Measurements from ENCODE around the gene SRF.

SRF gene

DNA sequence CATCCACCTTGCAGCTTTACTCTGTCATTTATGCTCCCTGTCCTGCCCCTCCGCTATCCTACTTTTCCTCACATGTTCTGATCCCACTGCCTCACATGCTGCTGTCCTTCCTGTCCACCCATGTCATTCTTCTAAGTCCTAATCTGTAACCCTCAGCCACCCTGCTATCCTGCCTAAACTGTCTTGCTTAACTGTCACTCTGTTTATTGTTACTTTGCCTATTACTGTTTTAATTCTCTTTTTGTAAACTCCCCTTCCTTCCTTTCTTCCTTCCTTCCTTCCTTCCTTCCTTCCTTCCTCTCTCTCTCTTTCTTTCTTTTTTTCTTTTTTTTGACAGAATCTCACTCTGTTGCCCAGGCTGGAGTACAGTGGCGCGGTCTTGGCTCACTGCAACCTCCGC is 12.4 kb downstream of the SRF start:
- DNase-seq (ENCODE audit: low read depth), result no peak

DNA sequence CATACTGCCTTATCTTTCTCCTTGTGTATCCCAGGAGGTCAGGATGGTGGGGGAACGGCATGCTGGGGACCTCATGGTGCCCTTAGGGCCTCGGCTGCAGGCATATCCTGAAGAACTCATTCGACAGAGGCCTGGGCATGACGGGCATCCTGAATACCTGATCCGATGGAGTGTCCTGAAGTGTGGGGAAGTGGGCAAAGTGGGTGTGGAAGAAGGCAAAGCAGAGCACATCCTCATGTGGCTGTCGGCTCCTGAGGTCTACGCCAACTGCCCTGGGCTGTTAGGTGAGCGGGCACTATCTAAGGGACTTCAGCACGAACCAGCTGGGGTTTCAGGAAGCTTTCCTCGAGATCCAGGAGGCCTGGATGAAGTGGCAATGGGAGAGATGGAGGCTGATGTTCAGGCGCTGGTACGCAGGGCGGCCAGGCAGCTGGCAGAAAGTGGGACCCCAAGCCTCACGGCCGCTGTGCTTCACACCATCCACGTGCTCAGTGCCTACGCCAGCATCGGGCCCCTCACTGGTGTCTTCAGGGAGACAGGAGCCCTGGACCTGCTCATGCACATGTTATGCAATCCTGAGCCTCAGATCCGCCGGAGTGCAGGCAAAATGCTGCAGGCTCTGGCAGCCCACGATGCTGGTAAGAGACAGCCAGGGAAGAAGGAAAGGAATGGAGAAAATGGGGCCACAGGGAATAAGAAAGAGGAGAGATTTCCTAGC is 13.4 kb downstream of the SRF start:
- no peak for DNase-seq (ENCODE audit: low read depth)

DNA sequence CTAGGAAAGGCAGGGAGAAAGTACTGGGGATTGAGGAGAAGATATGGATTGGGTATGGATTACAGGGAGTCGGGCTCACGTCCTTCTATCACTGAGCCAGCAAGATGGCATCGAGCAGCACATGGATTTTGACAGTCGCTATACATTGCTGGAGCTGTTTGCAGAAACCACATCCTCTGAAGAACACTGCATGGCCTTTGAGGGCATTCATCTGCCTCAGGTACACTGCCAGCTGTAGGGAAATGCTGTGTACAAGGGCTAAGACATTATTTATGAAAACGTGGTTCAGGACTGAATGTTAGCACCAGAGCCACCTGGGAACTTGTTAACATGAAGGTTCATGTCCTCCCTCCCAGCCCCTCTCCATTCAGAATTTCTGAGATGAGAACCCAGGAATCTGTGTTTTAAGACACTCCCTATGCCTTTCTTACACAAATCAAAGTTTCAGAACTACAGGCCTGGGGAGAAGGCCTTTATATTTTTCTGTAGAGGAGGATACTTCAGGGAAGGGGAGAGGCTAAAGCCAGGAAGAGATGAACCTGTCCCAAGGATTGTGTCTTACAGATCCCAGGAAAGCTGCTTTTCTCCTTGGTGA is 14.4 kb downstream of the SRF start:
- no peak for DNase-seq (ENCODE audit: low read depth)

DNA sequence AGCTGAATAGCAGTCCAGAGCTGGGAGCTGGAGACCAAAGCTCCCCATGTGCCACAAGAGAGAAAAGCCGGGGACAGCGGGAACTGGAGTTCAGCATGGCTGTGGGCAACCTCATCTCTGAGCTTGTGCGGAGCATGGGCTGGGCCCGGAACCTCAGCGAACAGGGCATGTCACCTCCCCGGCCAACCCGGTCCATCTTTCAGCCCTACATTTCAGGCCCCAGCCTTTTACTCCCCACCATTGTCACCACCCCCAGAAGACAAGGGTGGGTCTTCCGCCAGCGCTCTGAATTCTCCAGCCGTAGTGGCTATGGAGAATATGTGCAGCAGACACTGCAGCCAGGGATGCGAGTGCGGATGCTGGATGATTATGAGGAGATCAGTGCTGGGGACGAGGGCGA is 14.9 kb downstream of the SRF start:
- no peak for DNase-seq (ENCODE audit: low read depth)

DNA sequence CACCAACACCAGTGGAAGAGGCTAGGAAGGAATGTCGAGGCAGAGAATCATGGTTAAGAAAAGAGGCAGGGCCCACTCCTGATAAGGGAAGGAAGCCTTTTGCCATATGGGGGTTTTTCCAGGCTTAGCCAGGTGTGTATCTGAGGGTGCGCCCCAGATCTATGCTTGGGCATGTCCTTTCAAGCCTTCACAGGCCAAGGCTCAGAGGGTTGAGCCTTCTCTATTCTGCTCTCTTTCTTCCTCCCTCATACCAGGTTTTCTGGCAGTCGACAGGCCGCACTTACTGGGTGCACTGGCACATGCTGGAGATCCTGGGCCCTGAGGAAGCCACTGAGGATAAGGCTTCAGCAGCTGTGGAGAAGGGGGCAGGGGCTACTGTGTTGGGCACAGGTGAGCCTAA is 15.6 kb downstream of the SRF start:
- DNase-seq (ENCODE audit: low read depth), result no peak

DNA sequence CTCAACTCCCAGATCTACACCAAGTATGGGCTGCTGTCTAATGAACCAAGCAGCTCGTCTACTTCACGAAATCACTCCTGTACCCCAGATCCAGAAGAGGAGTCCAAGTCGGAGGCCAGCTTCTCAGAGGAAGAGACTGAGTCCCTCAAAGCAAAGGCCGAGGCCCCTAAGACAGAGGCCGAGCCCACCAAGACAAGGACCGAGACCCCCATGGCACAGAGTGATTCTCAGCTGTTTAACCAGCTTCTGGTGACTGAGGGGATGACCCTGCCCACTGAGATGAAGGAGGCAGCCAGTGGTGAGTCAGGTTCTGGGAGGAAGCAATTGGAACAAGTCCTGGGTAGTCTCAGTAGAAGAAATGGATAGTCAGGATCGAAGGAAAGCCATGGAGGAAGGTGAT is 16.8 kb downstream of the SRF start:
- DNase-seq (ENCODE audit: low read depth), result no peak

DNA sequence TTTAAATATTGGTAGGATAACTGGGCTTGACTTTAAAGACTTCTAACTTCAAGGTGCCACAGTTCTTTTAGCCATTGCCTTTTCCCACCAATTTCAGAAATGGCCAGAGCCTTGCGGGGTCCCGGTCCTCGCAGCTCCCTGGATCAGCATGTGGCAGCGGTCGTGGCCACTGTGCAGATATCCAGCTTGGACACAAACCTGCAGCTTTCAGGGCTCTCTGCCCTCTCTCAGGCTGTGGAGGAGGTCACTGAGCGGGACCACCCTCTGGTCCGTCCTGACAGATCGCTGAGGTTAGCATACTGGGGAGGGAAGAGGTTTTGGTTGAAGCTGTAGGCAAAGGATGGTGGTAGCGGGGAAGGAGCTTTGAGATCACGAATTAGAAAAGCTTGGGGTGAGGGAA is 17.4 kb downstream of the SRF start:
- no peak for DNase-seq (ENCODE audit: low read depth)

DNA sequence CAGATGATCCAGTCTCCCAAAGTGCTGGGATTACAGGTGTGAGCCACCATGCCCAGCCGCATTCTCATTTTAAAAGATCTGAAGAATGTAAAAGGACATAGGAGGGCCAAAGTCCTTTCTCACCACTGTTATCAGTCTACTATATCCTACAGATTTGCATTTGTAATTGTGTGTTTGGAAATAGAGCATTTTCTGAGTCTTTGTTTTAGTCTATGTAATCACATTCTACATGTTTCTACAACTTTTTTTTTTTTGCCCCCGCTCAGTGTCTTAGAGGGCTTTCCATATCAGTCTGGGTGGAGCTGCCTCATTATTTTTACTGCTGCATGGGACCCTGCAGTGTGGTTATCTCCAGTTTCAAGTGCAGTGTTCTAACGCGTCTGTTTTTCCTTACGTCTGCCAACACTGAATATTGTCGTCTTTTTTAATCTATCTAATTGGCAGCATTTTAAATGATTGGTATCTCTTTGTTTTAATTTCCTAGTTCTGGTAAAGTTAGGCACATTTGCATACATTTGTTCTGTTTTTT is 18.8 kb downstream of the SRF start:
- no peak for DNase-seq (ENCODE audit: low read depth)

DNA sequence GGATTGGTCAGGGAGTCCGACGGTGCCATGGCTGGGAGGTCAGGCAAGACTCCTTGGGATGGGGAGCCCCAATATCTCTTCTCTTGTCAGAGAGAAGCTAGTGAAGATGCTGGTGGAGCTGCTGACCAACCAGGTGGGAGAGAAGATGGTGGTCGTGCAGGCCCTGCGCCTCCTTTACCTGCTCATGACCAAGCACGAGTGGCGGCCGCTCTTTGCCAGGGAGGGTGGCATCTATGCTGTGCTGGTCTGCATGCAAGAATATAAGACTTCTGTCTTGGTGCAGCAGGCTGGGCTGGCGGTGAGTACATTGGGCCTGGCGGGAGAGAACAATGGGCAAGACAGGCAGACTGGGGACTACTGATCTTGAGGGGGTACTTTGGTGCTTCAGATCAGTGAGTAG is 21.8 kb downstream of the SRF start:
- no peak for DNase-seq (ENCODE audit: low read depth)

DNA sequence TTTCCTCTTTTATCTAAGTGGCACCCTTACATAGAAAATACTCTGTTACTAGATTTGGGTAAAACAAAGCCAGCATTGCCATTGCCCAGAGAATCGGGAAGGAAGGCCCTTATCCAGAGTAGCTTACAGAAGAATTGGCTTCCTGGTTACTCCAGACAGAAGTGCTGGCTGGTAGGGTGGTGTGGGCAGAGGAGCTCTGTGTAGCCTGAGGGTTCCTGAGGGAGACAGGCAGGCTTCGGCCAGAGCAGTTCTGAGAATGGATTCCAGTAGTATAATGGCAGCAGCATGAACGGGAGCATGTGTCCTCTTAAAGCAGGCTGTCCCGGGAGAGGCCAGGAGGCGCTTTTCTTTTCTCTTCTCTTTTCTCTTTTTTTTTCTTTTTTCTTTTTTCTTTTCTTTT is 22.9 kb downstream of the SRF start:
- DNase-seq (ENCODE audit: low read depth), result no peak

DNA sequence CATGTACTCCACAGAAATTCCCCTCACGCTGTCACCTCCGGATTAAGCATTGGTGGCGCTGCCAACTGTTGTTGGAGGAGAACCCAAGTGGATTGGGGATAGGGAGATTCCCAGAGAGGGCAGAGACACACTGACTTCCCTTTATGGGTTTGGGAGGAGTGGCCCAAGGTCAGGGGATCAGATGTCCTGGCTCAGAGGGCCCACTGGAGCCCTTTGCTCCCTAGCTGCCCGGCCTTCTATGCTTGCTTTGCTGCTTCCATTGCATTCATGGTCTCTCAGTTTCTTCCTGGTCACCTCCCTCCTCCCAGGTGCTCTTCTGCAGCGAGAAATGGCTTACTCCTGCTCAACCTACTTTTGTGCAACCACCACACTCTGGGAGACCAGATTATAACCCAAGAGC is 25.3 kb downstream of the SRF start:
- no peak for DNase-seq (ENCODE audit: low read depth)

DNA sequence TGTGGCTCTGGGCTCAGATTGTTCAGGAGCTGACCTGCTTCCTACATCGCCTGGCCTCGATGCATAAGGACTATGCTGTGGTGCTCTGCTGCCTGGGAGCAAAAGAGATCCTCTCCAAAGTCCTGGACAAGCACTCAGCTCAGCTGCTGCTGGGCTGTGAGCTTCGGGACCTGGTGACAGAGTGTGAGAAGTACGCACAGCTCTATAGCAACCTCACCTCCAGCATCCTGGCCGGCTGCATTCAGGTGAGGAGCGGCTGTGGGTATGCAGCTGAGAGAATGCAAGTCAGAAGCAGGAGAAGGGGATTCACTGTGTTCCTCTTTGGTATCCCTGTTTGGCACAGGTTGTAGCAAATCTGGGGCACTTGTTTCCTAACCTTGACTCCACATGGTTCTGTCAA is 28.8 kb downstream of the SRF start:
- no peak for DNase-seq (ENCODE audit: low read depth)

DNA sequence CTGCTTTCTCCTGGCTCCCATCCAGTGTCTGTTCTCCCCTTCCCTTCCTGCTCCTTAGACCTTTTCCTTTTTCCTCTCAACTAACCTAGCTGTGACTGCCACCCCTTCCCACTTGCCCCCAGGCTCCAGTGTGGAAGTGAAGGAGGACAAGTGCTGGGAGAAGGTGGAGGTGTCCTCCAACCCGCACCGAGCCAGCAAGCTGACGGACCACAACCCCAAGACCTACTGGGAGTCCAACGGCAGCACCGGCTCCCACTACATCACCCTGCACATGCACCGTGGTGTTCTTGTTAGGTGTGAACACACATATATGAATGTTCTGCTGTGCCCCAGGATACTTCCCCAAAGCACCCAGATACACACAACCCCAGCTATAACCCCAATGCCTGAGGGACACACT is 29.5 kb downstream of the SRF start:
- DNase-seq (ENCODE audit: low read depth), result no peak

DNA sequence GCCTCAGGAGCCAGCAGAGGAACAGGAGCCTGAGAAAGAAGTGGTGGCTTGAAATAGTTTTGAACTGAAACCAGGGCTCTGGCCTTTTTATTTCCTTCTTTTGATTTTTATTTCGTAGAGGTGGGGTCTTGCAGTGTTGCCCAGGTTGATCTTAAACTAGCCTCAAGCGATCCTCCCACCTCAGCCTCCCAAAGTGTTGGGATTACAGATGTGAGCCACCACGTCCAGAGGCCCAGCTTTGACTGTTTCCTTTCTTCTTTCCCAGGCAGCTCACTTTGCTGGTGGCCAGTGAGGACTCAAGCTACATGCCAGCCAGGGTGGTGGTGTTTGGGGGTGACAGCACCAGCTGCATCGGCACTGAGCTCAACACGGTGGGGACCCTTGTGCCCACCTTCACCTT is 31.4 kb downstream of the SRF start:
- DNase-seq (ENCODE audit: low read depth), result no peak

DNA sequence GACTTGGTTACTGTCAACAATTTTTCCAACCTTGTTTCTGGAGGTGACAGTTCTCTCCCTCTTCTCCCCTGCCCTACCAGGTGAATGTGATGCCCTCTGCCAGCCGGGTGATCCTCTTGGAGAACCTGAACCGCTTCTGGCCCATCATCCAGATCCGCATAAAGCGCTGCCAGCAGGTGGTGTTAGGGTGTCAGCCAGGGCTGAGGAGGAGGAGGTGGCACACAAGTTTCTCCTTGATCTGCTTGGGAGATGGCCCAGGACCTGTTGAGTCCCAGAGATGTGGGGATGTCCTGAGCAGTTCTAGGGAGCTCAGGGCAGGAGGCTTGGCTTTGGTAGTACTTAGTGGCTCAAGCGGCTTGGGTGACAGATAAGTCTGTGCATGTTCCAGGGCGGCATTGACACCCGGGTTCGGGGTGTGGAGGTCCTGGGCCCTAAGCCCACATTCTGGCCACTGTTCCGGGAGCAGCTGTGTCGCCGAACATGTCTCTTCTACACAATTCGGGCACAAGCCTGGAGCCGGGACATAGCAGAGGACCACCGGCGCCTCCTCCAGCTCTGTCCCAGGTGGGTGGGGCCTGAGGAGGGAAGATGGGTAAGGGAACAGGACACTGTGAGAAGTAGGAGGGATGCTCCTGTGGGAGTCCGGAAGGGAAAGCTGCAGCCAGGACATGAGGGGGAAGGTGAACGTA is 32.1 kb downstream of the SRF start:
- DNase-seq (ENCODE audit: low read depth), result no peak

DNA sequence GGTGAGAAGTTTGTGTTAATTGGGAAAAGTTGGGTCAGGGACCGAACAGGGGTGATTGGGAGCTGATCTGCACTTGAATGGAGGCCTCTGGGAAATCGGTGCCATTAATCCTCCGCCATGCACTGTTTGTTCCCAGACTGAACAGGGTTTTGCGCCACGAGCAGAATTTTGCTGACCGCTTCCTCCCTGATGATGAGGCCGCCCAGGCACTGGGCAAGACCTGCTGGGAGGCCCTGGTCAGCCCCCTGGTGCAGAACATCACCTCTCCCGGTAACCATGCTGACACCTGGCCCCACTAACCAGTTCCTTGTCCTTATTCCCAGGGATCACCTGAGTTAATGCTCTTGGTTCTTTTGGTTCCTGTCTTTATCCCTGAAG is 32.6 kb downstream of the SRF start:
- no peak for DNase-seq (ENCODE audit: low read depth)

DNA sequence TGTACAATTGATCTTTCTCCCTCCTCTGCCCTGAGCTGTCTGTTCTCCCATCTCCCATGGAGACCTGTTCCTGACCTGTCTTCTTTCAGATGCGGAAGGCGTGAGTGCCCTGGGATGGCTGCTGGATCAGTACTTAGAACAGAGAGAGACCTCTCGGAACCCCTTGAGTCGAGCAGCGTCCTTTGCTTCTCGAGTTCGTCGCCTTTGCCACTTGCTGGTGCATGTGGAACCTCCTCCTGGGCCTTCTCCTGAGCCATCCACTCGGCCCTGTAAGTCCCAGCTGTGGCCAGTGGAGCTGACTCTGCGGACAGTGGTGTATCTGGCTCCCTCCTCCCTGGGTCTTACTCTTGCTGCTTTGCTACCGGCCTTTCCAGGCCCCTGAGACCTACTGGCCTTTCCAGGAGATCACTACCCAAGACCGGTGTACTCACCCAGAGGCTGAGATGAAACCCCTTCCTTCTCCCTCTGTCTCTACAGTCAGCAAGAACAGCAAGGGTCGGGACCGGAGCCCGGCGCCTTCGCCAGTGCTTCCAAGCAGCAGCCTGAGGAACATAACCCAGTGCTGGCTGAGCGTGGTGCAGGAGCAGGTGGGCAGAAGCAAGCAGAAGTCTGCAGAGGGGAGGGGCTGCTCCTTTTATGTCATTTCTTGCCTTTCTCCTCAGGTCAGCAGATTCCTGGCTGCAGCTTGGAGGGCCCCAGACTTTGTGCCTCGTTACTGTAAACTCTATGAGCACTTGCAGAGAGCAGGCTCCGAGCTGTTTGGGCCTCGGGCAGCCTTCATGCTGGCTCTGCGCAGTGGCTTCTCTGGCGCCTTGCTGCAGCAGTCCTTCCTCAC is 33.4 kb downstream of the SRF start:
- DNase-seq (ENCODE audit: low read depth), result no peak

DNA sequence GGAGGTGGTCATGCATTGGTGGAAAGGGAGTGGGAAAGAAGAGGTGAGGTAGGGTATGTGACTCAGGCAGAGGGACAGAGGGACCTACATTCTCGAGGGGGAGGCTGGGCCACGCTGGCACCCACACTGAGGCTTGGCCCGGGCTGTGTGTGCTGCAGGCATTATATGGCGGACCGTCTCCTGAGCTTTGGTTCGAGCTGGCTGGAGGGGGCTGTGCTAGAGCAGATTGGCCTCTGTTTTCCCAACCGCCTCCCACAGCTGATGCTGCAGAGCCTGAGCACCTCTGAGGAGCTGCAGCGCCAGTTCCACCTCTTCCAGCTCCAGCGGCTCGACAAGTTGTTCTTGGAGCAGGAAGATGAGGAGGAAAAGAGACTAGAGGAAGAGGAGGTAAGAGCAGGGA is 34.8 kb downstream of the SRF start:
- no peak for DNase-seq (ENCODE audit: low read depth)

DNA sequence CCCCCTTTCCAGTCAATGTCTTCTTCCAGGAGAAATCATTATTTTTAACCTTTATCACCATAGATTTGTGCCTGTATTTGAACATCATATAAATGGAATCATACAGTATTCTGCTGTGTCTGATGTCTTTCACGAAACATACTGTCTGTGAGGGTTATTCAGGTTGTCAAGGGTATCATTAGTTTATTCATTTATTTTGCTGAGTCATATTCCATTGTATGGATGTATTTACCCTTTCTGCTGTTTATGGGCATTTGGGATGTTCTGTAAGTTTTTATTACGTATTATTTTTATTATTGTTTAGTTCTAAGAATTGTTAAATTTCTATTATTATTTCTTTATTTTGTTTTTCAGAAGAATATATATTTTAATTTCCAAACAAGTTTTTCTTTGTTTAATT is 36.2 kb downstream of the SRF start:
- DNase-seq (ENCODE audit: low read depth), result no peak

DNA sequence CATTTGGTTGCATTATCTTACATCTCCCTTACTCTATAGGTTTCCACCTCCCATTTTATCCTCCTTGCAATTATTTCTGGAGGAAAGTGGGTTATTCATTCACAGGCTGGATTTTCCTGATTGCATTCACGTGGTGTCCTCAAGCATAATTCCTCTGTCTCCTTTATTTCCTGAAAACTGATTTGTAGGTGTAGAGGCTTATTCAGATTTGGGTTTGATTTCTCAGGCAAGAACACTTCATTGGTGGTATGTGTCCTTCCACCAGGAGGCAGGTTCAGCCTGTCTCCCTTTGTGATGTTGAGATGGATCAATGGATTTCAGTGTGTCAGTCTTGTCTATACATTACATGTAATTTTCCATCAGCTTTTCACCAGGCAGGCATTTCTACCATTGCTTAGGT is 40.9 kb downstream of the SRF start:
- no peak for DNase-seq (ENCODE audit: low read depth)

DNA sequence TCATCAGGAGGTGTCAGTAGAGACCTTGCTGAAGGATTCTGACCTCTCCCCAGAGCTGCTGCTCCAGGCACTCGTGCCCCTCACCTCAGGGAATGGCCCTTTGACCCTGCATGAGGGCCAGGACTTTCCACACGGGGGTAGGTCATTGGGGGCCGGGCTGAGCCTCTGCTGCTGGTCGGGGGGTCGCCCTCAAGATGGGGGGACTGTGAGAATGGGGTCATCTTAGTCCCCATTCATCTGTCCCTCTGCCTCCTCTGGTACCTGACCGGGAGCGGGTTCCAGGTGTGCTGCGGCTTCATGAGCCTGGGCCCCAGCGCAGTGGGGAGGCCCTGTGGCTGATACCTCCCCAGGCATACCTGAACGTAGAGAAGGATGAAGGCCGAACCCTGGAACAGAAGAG is 42.4 kb downstream of the SRF start:
- DNase-seq (ENCODE audit: low read depth), result no peak

DNA sequence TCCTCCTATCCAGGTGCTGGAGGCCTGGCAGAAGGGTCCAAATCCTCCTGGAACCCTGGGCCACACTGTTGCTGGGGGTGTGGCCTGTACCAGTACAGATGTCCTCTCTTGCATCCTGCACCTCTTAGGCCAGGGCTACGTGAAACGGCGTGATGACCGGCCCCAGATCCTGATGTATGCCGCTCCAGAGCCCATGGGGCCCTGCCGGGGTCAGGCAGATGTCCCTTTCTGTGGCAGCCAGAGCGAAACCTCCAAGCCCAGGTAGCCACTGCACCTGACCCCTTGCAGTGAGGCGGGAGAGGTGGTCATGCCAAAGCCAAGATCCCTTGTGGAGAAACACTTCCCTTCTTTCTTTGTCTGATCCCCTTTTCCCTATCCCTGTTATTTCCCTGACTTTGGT is 44.0 kb downstream of the SRF start:
- no peak for DNase-seq (ENCODE audit: low read depth)

DNA sequence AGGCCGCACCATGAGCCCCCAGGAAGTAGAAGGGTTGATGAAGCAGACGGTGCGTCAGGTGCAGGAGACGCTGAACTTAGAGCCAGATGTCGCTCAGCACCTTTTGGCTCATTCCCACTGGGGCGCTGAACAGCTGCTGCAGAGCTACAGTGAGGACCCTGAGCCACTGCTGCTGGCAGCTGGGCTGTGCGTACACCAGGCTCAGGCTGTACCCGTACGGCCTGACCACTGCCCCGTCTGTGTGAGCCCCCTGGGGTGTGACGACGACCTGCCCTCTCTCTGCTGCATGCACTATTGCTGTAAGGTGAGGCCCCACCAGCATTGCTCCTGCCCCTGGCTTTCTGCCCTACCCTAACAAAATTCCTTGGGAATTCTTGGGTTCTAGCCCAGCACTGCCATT is 45.1 kb downstream of the SRF start:
- no peak for DNase-seq (ENCODE audit: low read depth)

Data from stimulated activated CD8-positive, alpha-beta memory T cell treated with anti-CD3 and anti-CD28 coated beads, Interleukin-12 subunit alpha, Interleukin-12 subunit beta, amount 100 ng/mL, for 1 hour (primary cell).